HEK293T (cell line): ENCODE measurements around the gene KREMEN1.

Source experiments
- ARNT ChIP-seq: fragments of 450-650 bp; IDR thresholded peaks from 2 replicates; pipeline ENCODE4 v1.6.1; 2017; ENCODE audit warnings: mild to moderate bottlenecking
- BHLHE40 ChIP-seq: fragments of 450-650 bp; IDR thresholded peaks from 2 replicates; pipeline ENCODE4 v1.6.1; 2016; ENCODE audit warnings: mild to moderate bottlenecking, moderate library complexity, borderline replicate concordance
- ELF4 ChIP-seq: fragments of 450-650 bp; IDR thresholded peaks from 2 replicates; pipeline ENCODE4 v1.6.1; 2017; ENCODE audit warnings: antibody characterized with exemption
- FOXM1 ChIP-seq: fragments of 450-650 bp; IDR thresholded peaks from 2 replicates; pipeline ENCODE4 v1.6.1; 2017; ENCODE audit warnings: mild to moderate bottlenecking, borderline replicate concordance
- LEF1 ChIP-seq: fragments of 450-650 bp; IDR thresholded peaks from 2 replicates; pipeline ENCODE4 v1.6.1; 2017; ENCODE audit warnings: mild to moderate bottlenecking, borderline replicate concordance
- SP1 ChIP-seq: fragments of 450-650 bp; IDR thresholded peaks from 2 replicates; pipeline ENCODE4 v1.6.1; 2017
- TARDBP ChIP-seq: fragments of 450-650 bp; IDR thresholded peaks from 2 replicates; pipeline ENCODE4 v1.6.1; 2016
- ZNF384 ChIP-seq: fragments of 450-650 bp; IDR thresholded peaks from 2 replicates; pipeline ENCODE4 v1.6.1; 2016
- TF ChIP-seq, protein P1 (sequence below): fragments of 450-650 bp; IDR thresholded peaks from 2 replicates; pipeline ENCODE4 v1.6.1; 2016

DNA sequence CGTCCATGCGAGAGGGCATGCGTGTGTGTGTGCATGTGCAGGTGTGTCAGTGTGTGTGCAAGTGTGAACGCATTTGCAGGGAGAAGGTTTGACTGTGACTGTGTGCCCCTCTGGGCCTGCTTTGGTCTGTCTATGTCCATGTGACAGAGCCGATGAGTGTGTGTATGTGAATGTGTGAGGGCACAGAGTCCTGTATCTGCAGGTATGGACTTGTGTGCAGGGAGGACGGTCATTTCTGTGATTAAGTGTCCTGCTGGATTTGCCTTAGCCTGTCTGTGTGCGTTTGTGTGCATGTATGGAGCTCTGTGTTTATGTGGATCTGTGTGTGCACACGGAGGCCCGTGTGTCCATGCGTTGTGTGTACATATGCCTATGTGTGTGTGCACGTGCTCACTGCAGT is 138.2 kb downstream of the KREMEN1 start:
- TF ChIP-seq TARDBP (no peak), ZNF384 (no peak), SP1 (no peak), BHLHE40 (no peak), FOXM1 (no peak), ARNT (no peak), ELF4 (no peak), LEF1 (no peak)
- TF ChIP-seq, protein P1, sequence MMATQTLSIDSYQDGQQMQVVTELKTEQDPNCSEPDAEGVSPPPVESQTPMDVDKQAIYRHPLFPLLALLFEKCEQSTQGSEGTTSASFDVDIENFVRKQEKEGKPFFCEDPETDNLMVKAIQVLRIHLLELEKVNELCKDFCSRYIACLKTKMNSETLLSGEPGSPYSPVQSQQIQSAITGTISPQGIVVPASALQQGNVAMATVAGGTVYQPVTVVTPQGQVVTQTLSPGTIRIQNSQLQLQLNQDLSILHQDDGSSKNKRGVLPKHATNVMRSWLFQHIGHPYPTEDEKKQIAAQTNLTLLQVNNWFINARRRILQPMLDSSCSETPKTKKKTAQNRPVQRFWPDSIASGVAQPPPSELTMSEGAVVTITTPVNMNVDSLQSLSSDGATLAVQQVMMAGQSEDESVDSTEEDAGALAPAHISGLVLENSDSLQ: no peak
